HepG2 (cell line): ENCODE measurements around the gene SIK3. TPM values are rescaled to one million over a fixed set of nuclear protein-coding genes. Genes with fewer than 3 reads are reported as not detected.

Experiments
- E2F1 ChIP-seq: sonication (generic); formaldehyde crosslinking; IDR thresholded peaks from 2 replicates; pipeline ENCODE4 v1.5.0; 2020; ENCODE audit warnings: missing genetic modification reagents
- FOXA3 ChIP-seq: IDR thresholded peaks from 2 replicates; pipeline ENCODE4 v1.6.1; 2016; ENCODE audit warnings: missing genetic modification reagents, missing compliant biosample characterization
- MTF1 ChIP-seq: sonication (generic); formaldehyde crosslinking; IDR thresholded peaks from 2 replicates; pipeline ENCODE4 v1.5.0; 2020; ENCODE audit warnings: missing genetic modification reagents
- NFAT5 ChIP-seq: sonication (generic); formaldehyde crosslinking; IDR thresholded peaks from 2 replicates; pipeline ENCODE4 v1.4.0; 2020; ENCODE audit warnings: missing genetic modification reagents
- POGK ChIP-seq: sonication (generic); formaldehyde crosslinking; conservative IDR thresholded peaks from 2 replicates; pipeline ENCODE4 v1.8.0; 2022; ENCODE audit warnings: mild to moderate bottlenecking, moderate library complexity, missing genetic modification reagents
- THAP7 ChIP-seq: sonication (generic); formaldehyde crosslinking; IDR thresholded peaks from 2 replicates; pipeline ENCODE4 v1.8.1; 2023; ENCODE audit warnings: mild to moderate bottlenecking, missing genetic modification reagents
- THYN1 ChIP-seq: sonication (generic); formaldehyde crosslinking; IDR thresholded peaks from 2 replicates; pipeline ENCODE4 v1.8.1; 2023; ENCODE audit warnings: low read depth, mild to moderate bottlenecking, moderate library complexity, missing genetic modification reagents, borderline replicate concordance
- ZNF543 ChIP-seq: sonication (generic); formaldehyde crosslinking; IDR thresholded peaks from 2 replicates; pipeline ENCODE4 v1.4.0; 2020; ENCODE audit warnings: mild to moderate bottlenecking, missing genetic modification reagents
- ZNF609 ChIP-seq: sonication (generic); formaldehyde crosslinking; IDR thresholded peaks from 2 replicates; pipeline ENCODE4 v1.4.0; 2020; ENCODE audit warnings: mild to moderate bottlenecking, missing genetic modification reagents, borderline replicate concordance
- polyA plus RNA-seq, 8 experiments: library from polyadenylated mRNA; depleted of rRNA in 3 of 8; stranded (reverse) in 7 of 8; unstranded in 1 of 8; fragments of >200 nt; fragmentation: Illumina TruSeq in 4 of 8; extraction: Trizol in 4 of 8; gene quantifications; 2 replicates each; pipeline versions ENCODE4 v1.2.1 to v1.2.3, GENCODE V29; 2011 to 2016; ENCODE audit warnings: low read depth in 4 of 8, missing spikeins in 1 of 8, mixed read lengths in 1 of 8; ENCODE audit not compliant: insufficient read depth in 1 of 8
- total RNA-seq, 5 experiments: library from RNA; depleted of rRNA; stranded (reverse); fragments of >200 nt; fragmentation: Illumina TruSeq; extraction: Trizol; gene quantifications; 2 replicates each; pipeline ENCODE4 v1.2.3, GENCODE V29; 2016; ENCODE audit warnings: low read depth in 1 of 5

SIK3 gene
- total and polyA plus RNA-seq, 2 of the 13 experiments (the other 11 are each of a cell fraction or from before 2014, with no cell fraction given) = 5.7 to 9.8 TPM

GRCh38 chr11:116825854-116826750 is 272.1 kb downstream of the SIK3 start (continued):
- TF ChIP-seq ZNF609 (CRISPR knock-in tag) (peak; percentile 54; the same call in 1 of the 2 replicates), NFAT5 (0 out of 2 replicates have a peak, but pooled peaks have one; percentile 72), ZNF543 (no peak), E2F1 (no peak), MTF1 (CRISPR knock-in tag) (no peak), POGK (CRISPR knock-in tag) (peak; percentile 39), THYN1 (CRISPR knock-in tag) (no peak), THAP7 (CRISPR knock-in tag) (0 out of 2 replicates have a peak, but pooled peaks have one; percentile 22), FOXA3 (0 out of 2 replicates have a peak, but pooled peaks have one; percentile 12)
